HG03565 (cell line): ENCODE measurements around the gene AP1AR.
"Not testable (repeated sequence)": the region's sequence is repeated elsewhere in the genome, so short reads cannot be mapped to it uniquely, and the experiment has no call there.

Experiments used
- ATAC-seq: cut with Tn5 transposase; IDR thresholded peaks from one replicate; pipeline ENCODE4 v1.9.1; 2021; ENCODE audit warnings: mild to moderate bottlenecking, moderate library complexity; ENCODE audit not compliant: unreplicated experiment

Gene AP1AR

DNA sequence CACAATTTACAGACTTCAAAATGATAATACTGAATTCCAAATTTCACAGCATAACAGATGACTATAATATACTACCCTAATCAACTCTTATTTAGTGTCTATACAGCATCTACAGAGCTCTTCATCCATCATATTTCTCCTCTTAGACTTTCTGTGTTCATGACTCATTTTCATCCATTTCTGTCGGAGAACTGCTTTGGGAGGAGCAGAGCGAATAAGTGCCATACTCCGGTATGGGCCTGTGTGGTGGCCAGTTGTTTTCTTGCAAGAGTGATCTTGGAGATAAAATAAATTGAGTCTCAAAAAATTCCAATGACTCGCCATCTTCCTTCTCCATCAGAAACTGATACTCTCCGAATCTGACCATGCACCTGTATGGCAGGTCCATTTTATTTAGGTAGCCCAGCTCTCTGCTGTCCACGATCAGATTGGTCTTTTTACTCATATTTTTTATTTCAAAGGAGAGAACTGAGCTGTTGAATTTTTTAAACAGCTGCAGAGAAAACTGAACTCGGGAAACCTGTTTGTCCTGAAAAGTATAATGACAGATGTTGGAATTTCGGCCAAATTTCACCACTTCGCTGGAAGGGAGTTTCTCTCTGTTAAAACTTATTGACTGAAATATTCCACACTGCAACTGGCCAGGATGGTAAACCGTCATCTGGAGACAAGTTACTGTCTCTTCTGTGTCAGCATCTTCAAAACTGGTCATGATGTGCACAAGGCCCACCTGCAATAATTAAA is 46.3 kb downstream of the AP1AR start:
- no peak for ATAC-seq

DNA sequence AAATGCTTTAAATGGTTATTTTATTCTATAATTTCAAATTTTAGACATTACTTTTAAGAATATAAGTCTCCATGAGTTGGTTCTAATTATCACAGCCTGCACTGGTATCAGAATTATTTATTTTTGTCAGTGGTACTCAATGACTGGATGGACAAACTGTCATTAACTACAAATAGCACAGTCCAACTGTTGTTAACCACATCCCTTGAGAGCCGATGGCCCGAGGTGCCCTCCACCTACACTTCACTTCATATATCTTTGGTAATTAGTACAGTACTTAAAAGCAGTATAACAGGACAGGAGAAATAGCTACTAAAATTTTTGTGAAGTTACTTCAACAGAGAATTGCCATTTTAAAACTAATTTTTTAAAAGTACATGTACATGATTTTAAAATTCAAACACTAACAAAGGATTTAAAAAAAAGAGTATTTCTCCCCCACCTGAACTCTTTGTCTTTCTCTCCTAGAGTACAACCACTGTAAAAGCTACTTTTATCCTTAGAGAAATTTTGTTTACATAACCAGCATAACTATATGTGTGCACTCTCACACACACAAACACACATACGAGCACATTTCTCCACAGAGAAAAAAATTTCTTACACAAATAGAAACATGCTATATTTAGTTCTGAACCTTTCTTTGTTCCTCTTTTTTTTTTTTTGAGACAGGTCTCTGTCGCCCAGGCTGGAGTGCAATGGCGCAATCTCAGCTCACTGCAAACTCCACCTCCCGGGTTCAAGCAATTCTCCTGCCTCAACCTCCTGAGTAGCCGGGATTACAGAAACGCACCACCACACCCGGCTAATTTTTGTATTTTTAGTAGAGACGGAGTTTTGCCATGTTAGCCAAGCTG is 47.7 kb downstream of the AP1AR start:
- ATAC-seq, result peak; percentile 64

DNA sequence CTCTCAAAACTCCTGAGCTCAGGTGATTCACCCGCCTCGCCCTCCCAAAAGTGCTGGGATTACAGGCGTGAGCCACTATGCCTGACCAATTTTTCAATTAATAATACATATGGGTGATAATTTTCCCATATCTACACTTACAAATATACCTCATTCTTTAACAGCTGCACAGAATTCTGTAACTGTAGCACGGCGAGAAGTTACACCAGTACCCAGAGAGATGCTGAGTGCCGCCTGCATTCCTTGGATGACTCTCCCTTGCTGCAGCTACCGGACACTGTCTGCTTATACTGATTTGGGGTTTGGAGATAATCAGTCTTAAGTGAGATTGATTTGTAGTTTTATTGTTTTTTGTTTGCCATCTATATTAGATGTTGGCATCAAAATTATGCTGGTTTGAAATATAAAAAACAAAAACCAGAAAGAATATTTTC is 48.3 kb downstream of the AP1AR start:
- no peak for ATAC-seq

DNA sequence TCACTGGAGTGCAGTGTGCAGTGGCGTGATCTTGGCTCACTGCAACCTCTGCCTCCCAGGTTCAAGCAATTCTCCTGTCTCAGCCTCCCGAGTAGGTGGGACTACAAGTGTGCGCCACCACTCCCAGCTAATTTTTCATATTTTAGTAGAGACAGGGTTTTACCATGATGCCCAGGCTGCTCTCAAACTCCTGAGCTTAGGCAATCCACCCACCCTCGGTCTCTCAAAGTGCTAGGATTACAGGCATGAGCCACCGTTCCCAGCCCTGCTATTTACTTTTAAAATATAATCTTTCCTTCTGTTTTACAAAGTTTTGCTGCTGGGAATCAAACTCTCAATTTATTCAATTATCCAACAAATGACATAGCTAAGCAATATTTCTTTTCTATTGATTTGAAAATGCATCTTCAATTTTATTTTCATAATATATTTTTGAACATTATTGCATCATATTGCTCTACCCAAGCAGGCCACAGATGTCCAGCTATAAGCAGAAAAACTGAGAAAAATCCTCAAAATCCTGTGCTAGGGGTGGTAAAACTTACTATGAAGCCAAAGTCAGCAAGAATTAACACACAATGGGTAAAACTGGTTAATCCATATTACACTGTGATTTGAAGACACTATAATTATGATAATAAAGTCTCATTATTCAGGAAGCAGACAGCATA is 48.9 kb downstream of the AP1AR start:
- ATAC-seq, result no peak

DNA sequence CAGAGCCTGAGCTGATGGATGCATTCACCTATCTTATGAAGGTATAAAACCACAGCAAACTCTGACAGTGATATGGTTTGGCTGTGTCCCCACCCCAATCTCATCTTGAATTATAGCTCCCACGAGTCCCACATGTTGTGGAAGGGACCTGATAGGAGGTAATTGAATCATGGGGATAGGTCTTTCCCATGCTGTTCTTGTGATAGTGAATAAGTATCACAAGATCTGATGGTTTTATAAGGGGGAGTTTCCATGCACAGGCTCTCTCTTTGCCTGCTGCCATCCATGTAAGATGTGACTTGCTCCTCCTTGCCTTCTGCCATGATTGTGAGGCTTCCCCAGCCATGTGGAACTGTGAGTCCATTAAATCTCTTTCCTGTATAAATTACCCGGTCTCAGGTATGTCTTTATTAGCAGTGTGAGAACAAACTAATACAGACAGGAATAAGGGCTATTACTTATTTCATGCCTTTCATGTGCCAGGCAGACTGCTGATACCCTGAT is 50.4 kb downstream of the AP1AR start:
- not testable (repeated sequence) for ATAC-seq

DNA sequence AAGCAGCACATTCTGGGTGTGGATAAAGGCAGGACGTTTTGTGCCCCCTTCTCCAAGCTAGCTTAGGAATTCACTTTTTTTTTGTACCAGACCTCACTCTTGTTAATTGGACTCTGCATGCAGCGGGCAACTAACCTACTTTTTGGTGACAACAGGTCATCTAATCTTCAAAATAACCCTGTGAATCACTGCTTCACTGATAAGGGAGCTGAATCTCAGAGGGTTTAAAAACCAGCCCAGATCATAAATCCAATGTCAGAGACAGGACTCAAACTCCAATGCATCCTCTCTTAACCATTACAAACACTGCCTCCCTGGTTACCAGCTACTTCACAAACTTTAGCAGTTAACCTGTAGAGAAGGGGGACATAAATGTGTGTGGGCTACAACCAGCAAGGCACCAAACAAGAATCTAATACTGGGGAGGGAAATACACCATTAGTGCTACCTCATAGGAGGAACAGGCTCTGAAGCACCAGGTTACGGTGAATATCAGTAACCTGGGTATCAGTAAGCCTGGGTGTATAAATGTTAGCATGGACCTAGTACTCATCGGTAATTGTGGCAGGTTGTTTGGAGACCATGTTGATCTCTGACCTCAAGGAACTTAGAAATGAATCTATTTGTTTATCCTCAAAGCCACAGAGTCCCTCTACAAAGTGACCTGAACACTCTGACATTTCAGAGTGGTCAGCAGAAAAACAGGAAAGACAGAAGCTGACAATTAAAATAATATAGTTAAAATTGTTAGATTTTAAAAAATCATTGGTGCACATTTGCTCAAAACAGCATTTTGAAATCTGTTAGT is 51.5 kb downstream of the AP1AR start:
- ATAC-seq, result no peak

DNA sequence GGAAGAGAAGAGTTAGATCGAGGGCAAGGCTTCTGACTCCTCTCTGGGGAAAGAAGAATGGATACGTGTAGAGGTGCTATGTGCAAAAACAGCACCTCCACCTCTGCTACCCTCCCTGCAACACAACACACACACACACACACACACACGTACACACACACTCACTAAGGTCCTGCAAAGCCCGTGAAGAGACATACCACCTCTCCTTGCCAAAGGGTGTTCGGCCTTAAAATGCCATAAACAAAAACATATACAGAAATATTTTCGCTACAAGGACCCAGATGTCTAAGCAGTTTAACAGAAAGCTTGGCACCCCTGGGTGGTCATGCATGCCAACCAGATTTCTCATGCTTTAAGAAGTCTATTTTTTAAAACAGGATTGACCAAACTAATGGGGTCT is 52.6 kb downstream of the AP1AR start:
- ATAC-seq, result no peak

DNA sequence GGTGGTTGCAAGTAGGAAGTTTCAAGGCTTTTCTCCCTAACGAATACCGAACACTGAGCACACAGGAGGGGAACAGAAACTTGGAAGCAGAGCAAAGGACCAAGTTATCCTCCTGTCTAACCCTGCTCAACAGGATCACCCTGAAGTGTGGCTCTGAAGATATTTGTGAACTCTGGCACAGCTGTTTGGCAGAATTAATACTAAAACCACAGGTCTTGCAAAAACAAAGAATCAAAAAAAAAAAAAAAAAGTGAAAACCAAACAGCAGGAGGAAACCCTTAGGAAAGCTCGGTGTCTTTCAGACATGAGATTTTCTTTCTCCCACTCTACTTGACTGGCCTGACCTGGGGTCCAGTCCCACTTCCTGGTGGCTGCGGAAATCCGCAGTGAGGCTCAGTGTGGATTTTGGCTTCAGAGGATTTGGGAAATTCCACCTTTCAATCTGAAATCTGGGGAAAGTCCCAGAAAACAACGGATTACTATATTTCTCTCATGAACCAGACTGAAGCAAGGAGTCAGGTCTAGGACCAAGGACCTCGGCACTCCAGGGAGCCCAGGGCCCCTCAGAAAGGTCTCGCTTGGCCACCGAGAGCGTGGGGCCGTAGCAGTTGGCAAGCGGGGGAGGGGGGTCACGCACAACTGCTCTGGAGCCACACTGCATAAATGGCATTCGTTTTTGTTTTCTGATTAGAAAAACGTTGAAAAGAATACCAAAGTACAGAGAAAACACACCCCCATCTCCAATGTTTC is 53.2 kb downstream of the AP1AR start:
- no peak for ATAC-seq

DNA sequence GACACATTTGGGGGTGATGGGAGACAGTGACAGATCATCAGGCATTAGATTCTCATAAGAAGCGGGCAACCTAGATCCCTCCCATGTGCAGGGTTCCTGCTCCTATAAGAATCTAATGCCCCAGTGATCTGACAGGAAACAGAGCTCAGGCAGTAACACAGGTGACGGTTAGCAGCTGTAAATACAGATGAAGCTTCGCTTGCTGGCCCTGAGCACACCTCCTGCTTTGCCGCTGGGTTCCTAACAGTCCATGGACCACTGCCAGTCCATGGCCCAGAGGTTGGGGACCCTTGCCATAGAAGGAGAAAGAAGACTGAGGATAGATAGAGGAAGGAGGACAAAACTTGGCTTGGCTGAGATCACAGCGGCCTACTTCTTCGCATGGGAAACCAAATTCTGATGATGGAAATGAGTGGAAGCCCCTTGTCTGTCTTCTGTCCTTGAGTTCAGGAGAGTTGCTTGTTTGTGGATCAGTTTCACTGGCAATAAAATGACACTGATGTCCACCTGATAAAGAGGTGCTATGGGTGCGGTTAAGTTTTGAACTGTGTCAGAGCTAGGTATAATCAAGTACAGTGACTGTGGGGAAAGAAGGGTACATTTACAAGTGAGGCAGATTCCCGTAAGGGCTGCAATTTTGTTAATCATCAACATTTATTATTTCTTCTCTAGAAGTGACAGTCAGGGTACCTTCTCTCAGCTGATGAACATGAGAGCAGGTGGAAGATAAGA is 55.8 kb downstream of the AP1AR start:
- ATAC-seq, result no peak

DNA sequence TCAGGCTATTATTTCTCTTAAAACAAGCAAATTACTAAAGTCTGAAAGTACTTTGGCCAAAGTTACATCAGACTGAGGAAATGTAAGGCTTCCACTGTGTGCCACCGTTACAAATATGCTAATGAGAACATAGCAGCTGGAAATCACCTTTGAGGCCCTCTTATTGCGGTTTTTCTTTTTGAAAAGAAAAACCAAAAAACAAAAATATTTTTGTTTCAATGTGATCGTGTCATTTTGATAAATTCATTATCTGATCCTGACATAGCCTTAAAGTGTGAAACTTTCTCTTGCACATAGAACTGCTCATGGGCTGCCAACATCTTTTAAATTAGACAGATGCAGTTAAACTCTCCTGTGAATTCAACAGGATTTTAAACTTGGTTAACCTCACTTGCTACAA is 56.9 kb downstream of the AP1AR start:
- ATAC-seq, result peak; percentile 29

DNA sequence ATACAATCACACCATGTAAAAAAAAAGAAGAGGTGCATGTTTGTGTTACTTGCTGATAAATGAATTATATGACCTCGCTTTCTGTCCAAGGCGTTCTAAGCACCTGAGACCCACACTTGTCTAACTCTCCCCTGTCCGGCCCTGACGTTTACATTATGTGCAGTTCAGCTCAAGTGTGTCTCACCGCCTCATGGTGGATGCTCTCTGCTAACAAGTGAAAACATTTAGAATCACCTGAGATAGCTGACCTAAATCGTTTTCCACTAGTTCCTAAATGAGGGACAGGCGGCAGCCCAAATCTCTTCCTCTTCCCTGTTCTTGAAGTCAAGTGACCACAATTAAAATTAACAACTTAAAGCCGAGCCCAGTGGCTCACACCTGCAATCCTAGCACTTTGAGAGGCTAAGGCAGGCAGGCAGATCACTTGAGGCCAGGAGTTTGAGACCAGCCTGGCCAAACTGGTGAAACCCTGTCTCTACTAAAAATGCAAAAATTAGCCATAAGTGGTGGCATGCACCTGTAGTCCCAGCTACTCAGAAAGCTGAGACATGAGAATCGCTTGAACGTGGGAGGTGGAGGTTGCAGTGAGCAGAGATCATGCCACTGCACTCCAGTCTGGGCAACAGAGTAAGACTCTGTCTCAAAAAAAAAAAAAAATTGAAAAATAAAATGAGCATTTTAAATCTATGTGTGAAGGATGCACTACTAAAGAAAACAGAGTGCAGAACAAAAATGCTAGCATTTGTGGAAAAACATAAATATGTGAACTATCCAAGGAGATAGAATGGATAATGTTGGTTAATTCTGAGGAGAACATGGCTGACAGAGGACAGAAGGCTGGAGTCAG is 58.0 kb downstream of the AP1AR start:
- no peak for ATAC-seq

DNA sequence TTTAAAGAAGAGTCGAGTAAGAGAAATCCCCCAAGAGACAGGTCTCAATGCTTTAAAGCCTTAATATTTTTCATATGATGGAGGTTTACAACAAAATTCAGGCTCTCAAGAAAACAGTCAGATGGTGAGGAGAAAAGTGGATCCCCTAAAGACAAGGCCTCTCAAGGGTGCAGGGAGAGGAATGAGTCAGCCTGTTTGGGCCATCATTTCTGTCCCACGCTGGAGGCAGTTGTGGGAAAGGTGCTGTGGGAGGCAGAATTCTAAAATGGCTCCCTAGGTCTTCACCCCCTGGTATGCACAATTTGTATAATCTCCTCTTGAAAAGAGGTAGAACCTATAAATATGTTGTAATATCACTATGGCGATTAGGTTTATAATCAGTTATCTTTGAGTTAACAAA is 58.8 kb downstream of the AP1AR start:
- ATAC-seq, result peak; percentile 21

DNA sequence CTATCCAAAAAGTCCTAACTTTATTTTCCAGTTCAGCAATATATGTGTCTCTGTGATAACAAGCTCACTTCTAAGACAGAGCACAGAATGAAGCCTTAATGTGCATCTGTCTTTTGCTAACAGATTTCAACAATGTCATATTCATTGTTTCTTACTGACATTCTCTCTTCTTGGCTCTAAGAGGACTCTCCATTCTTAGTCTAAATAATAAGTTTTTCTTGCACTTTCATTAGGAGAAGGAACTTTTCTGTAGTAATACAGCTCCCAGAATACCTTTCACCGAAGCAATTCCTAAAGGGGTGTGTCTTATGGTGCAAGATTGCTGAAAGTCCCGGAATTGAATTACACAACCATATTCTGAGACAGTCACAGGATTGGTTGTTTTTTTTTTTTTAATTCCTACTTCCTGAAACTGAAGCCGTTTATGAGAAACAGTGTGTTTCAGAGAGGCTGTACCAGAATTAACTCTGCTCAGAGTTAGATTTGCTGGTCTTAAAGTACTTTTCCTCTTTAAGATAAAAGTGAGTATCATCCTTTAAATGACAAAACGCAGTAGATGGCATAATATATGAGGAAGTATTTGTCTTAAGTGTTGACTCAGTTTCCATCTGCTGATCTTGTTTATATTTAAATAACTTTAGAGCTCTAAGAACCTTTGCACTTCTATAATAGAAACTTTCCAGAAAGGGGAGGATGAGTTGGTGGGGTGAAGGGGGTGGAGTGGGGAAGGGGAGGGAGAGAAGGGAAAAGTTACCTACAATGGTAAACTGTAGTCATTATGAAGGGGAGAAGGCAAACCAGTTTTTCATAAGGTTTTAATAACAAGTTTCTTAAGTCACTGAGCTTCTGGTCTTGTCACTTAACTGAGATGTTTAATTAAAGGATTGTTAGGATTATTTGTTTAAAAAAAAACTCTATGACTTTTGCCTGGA is 65.6 kb downstream of the AP1AR start, which contains the start of gene ALPK1:
Gene ALPK1, plus strand, starts transcription at position 421 of the 932 bp plus-strand sequence.
- peak; percentile 94 for ATAC-seq

DNA sequence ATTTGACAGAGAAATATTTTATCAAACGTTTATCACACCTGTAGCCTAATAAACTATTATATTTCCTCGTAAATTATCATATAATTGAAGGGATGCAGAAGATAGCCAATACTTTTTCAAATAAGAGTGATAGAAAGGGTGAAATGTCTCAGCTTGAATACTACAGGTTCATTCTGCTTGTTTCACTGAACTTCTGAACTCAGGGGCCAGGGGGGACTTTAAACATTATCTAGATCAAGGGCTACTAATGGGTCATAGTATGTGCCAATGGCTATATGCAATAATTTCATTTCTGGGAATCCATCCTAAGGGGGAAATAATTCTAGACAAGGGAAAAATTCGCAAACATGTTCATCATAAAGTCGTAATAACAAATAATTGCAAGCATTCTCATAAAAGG is 68.1 kb downstream of the AP1AR start:
- ATAC-seq, result no peak

DNA sequence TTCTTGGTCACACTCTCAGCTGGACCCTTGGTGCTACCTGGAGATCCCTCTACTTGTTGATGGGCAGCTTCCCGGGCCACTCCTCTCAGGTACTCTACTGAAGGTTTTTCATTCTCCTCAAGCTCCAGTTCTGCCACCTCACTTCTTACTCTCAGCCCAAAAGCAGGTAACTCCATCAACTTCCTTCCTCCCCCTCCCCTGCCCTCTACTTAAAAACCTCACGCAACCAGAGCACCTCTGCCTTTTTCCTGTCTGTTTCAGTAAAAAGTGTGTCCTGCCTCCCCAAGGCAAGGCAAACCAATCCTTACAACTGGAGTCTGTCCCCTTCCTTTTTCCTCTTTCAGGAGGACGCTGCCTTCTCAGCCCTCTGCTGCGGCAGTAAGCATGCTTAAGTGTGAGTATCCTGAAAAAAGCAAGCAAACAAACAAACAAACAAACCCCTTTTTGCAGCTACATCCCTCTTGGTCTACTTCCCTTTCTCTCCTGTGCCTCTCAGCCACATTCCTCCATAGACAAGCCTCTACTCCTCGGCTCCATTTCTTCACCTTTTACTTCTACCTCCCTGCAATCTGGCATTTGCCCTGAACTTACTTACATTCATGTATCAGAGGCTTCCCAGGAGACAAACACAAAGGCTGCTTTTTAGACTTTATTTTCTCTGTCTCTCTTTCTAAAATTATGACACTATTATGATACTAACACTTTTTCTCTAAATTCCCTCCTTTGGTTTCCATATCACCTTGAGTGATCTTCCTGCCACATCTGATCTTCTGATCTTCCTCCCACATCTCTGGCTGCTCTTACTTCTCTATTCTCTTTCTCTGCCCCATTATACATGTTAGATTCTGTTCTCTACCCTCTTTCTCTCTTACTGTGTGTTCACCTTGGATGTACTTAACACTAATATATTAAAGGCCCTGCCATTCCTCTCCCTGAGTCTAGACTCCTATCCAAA is 71.0 kb downstream of the AP1AR start:
- ATAC-seq, result no peak

DNA sequence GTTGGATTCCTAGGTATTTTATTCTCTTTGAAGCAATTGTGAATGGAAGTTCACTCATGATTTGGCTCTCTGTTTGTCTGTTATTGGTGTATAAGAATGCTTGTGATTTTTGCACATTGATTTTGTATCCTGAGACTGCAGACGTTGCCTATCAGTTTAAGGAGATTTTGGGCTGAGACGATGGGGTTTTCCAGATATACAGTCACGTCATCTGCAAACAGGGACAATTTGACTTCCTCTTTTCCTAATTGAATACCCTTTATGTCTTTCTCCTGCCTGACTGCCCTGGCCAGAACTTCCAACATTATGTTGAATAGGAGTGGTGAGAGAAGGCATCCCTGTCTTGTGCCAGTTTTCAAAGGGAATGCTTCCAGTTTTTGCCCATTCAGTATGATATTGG is 73.9 kb downstream of the AP1AR start:
- not testable (repeated sequence) for ATAC-seq
